H1 (cell line): Measurements from ENCODE around the gene MMGT1. TPM values are rescaled to one million over a fixed set of nuclear protein-coding genes. Genes with fewer than 3 reads are reported as not detected.

Experiments used
- polyA plus RNA-seq, 7 experiments: library from polyadenylated mRNA; depleted of rRNA in 3 of 7; stranded (reverse) in 5 of 7; unstranded in 2 of 7; fragments of >200 nt in 5 of 7; fragments of 200-250 nt in 2 of 7; gene quantifications; 1 replicate in 5 of 7; 2 replicates in 1 of 7; 4 replicates in 1 of 7; pipeline versions ENCODE4 v1.2.1 to v1.2.3, GENCODE V29; 2011 to 2013; ENCODE audit warnings: missing spikeins in 2 of 7, mixed read lengths in 2 of 7
- total RNA-seq: library from RNA; stranded (reverse); fragmentation: NEBNext Ultra II Directional; extraction: Animal tissue kit (Norgen Biotek cat#: 25700); gene quantifications from 2 replicates; pipeline ENCODE4 v1.2.1, GENCODE V29; 2021

MMGT1 gene
- total and polyA plus RNA-seq, 2 of the 8 experiments (the other 6 are each of a cell fraction or from before 2014, with no cell fraction given) = 10.0 to 20.5 TPM

Other genes starting within 250 kb of the MMGT1 start
- not detected in 2 replicates for gene CT45A3, start 205.8 kb downstream of the MMGT1 start, total RNA-seq
- gene CT45A3, start 205.8 kb downstream of the MMGT1 start, polyA plus RNA-seq (2011; rRNA removed) = not detected in 2 replicates
- gene CT45A5, start 188.5 kb downstream of the MMGT1 start, total RNA-seq = not detected in 2 replicates
- gene CT45A5, start 188.5 kb downstream of the MMGT1 start, polyA plus RNA-seq (2011; rRNA removed) = not detected in 2 replicates
- not detected in 2 replicates for gene CT45A6, start 171.2 kb downstream of the MMGT1 start, total RNA-seq
- gene CT45A6, start 171.2 kb downstream of the MMGT1 start, polyA plus RNA-seq (2011; rRNA removed) = not detected in 2 replicates
- gene CT45A2, start 154.0 kb downstream of the MMGT1 start, total RNA-seq = not detected in 2 replicates
- gene CT45A2, start 154.0 kb downstream of the MMGT1 start, polyA plus RNA-seq (2011; rRNA removed) = not detected in 2 replicates
- gene CT45A7, start 136.7 kb downstream of the MMGT1 start, total RNA-seq = not detected in 2 replicates
- not detected in 2 replicates for gene CT45A7, start 136.7 kb downstream of the MMGT1 start, polyA plus RNA-seq (2011; rRNA removed)
- gene CT45A8, start 119.5 kb downstream of the MMGT1 start, total RNA-seq = not detected in 2 replicates
- gene CT45A8, start 119.5 kb downstream of the MMGT1 start, polyA plus RNA-seq (2011; rRNA removed) = not detected in 2 replicates
- gene CT45A9, start 102.2 kb downstream of the MMGT1 start, total RNA-seq = not detected in 2 replicates
- gene CT45A9, start 102.2 kb downstream of the MMGT1 start, polyA plus RNA-seq (2011; rRNA removed) = not detected in 2 replicates
- gene CT45A10, start 80.5 kb downstream of the MMGT1 start, total RNA-seq = not detected in 2 replicates
- gene CT45A10, start 80.5 kb downstream of the MMGT1 start, polyA plus RNA-seq (2011; rRNA removed) = not detected in 2 replicates
- gene SAGE1, start 80.3 kb downstream of the MMGT1 start, total RNA-seq = not detected in 2 replicates
- gene SAGE1, start 80.3 kb downstream of the MMGT1 start, polyA plus RNA-seq (2011; rRNA removed) = not detected in 2 replicates
- 12.2 and 14.1 TPM in 2 replicates for gene SLC9A6, start 11.4 kb upstream of the MMGT1 start, total RNA-seq
- gene SLC9A6, start 11.4 kb upstream of the MMGT1 start, polyA plus RNA-seq (2011; rRNA removed) = 5.6 and 8.0 TPM in 2 replicates
- 56.5 and 57.1 TPM in 2 replicates for gene FHL1, start 173.5 kb upstream of the MMGT1 start, total RNA-seq
- gene FHL1, start 173.5 kb upstream of the MMGT1 start, polyA plus RNA-seq (2011; rRNA removed) = 37.1 and 45.0 TPM in 2 replicates